WTC11 (cell line): Measurements from ENCODE around the gene ACSL4.
"Not testable (repeated sequence)": the region's sequence is repeated elsewhere in the genome, so short reads cannot be mapped to it uniquely, and the experiment has no call there.

ENCODE experiments used
- CTCF ChIP-seq: fragments of 200-600 bp; IDR thresholded peaks from 2 replicates; pipeline ENCODE4 v1.8.0; 2022; ENCODE audit warnings: antibody characterized with exemption
- TEAD4 ChIP-seq: sonication (generic); formaldehyde crosslinking; IDR thresholded peaks from 2 replicates; pipeline ENCODE4 v1.8.0; 2022; ENCODE audit warnings: mild to moderate bottlenecking, missing genetic modification reagents

- not testable (repeated sequence) for TF ChIP-seq TEAD4, CTCF
Observed at GRCh38 chrX:109740896-109741295, 7.8 kb upstream of the ACSL4 start.
